HEK293 (cell line): ENCODE data around the gene AKAP6.

Experiments
- CTCF ChIA-PET: fragments of 350-600 bp; formaldehyde crosslinking; extraction: SDS; loops from one replicate; lab custom pipeline; 2021; ENCODE audit warnings: antibody characterized with exemption; lab: Yijun Ruan, JAX
- POLR2A ChIA-PET: fragments of 300-600 bp; formaldehyde crosslinking; extraction: SDS; loops from one replicate; lab custom pipeline; 2020; ENCODE audit warnings: antibody characterized with exemption, inconsistent platforms; lab: Yijun Ruan, JAX
- H3K27ac ChIP-seq: fragments of 200-500 bp; sonication (Bioruptor generic); 2 replicates; pipeline ENCODE4 v1.5.1; 2014; ENCODE audit warnings: low read depth, low read length, control low read depth, inconsistent platforms; ENCODE audit errors: extremely low read depth
- H3K36me3 ChIP-seq, 2 experiments: fragments of 200-500 bp in 1 of 2; sonication (Bioruptor generic) in 1 of 2; 1 replicate in 1 of 2; 2 replicates in 1 of 2; pipeline ENCODE4 v1.5.1; 2014 to 2017; ENCODE audit warnings: inconsistent platforms in 2 of 2, low read length in 2 of 2; ENCODE audit not compliant: control insufficient read depth in 2 of 2, insufficient read depth in 1 of 2
- H3K4me1 ChIP-seq: fragments of 200-500 bp; sonication (Bioruptor generic); 2 replicates; pipeline ENCODE4 v1.5.1; 2014; ENCODE audit warnings: mild to moderate bottlenecking, low read length, inconsistent platforms; ENCODE audit not compliant: control insufficient read depth, insufficient read depth
- H3K4me3 ChIP-seq: 2 replicates; pipeline ENCODE4 v1.5.1; 2011; ENCODE audit warnings: low read depth, mild to moderate bottlenecking, control low read depth, low read length, moderate library complexity
- H3K9me3 ChIP-seq: fragments of 200-500 bp; sonication (Bioruptor generic); 2 replicates; pipeline ENCODE4 v1.5.1; 2014; ENCODE audit warnings: low read depth, low read length, inconsistent platforms; ENCODE audit not compliant: control insufficient read depth, insufficient read depth
- MEIS1 ChIP-seq: sonication (generic); formaldehyde crosslinking; IDR thresholded peaks from 2 replicates; pipeline ENCODE4 v1.8.1; 2022; ENCODE audit warnings: missing genetic modification reagents, mild to moderate bottlenecking, borderline replicate concordance
- SALL2 ChIP-seq: fragments of 450-650 bp; formaldehyde crosslinking; IDR thresholded peaks from 2 replicates; pipeline ENCODE4 v1.5.0; 2017; ENCODE audit warnings: missing biosample characterization, mild to moderate bottlenecking, missing genetic modification characterization, borderline replicate concordance
- ZBTB7A ChIP-seq: fragments of 450-650 bp; formaldehyde crosslinking; IDR thresholded peaks from 2 replicates; pipeline ENCODE4 v1.5.1; 2016; ENCODE audit warnings: low read depth, missing biosample characterization, missing genetic modification characterization
- ZFP41 ChIP-seq: fragments of 450-650 bp; formaldehyde crosslinking; IDR thresholded peaks from 2 replicates; pipeline ENCODE4 v1.5.1; 2016; ENCODE audit warnings: missing biosample characterization, missing genetic modification characterization, borderline replicate concordance
- ZIC2 ChIP-seq: fragments of 450-650 bp; formaldehyde crosslinking; IDR thresholded peaks from 2 replicates; pipeline ENCODE4 v1.5.1; 2016; ENCODE audit warnings: missing biosample characterization, missing genetic modification characterization
- ZNF114 ChIP-seq: fragments of 450-650 bp; formaldehyde crosslinking; IDR thresholded peaks from 2 replicates; pipeline ENCODE4 v1.5.0; 2017; ENCODE audit warnings: missing biosample characterization, missing genetic modification characterization
- ZNF140 ChIP-seq: fragments of 450-650 bp; formaldehyde crosslinking; IDR thresholded peaks from 2 replicates; pipeline ENCODE4 v1.5.1; 2016; ENCODE audit warnings: missing biosample characterization, missing genetic modification characterization
- ZNF223 ChIP-seq: fragments of 450-650 bp; formaldehyde crosslinking; IDR thresholded peaks from 2 replicates; pipeline ENCODE4 v1.5.1; 2016; ENCODE audit warnings: missing biosample characterization, missing genetic modification characterization
- ZNF580 ChIP-seq: fragments of 450-650 bp; formaldehyde crosslinking; IDR thresholded peaks from 2 replicates; pipeline ENCODE4 v1.5.1; 2016; ENCODE audit warnings: missing biosample characterization, missing genetic modification characterization
- ZNF624 ChIP-seq: fragments of 450-650 bp; formaldehyde crosslinking; IDR thresholded peaks from 2 replicates; pipeline ENCODE4 v1.5.1; 2017; ENCODE audit warnings: missing biosample characterization, missing genetic modification characterization
- ZNF677 ChIP-seq: fragments of 450-650 bp; IDR thresholded peaks from 2 replicates; pipeline ENCODE4 v1.5.0; 2018; ENCODE audit warnings: missing biosample characterization, mild to moderate bottlenecking, missing genetic modification characterization, moderate library complexity
- ZNF701 ChIP-seq: fragments of 450-650 bp; formaldehyde crosslinking; IDR thresholded peaks from 2 replicates; pipeline ENCODE4 v1.5.1; 2016; ENCODE audit warnings: missing biosample characterization, missing genetic modification characterization
- ZNF707 ChIP-seq: fragments of 450-650 bp; formaldehyde crosslinking; IDR thresholded peaks from 2 replicates; pipeline ENCODE4 v1.5.1; 2016; ENCODE audit warnings: missing biosample characterization, missing genetic modification characterization
- ZNF76 ChIP-seq: fragments of 450-650 bp; formaldehyde crosslinking; IDR thresholded peaks from 2 replicates; pipeline ENCODE4; 2016; ENCODE audit warnings: low read depth, missing biosample characterization, missing genetic modification characterization, borderline replicate concordance
- ZSCAN4 ChIP-seq: fragments of 450-650 bp; formaldehyde crosslinking; IDR thresholded peaks from 2 replicates; pipeline ENCODE4 v1.5.1; 2017; ENCODE audit warnings: missing biosample characterization, missing genetic modification characterization
- TF ChIP-seq, protein P1 (sequence below): fragments of 450-650 bp; formaldehyde crosslinking; IDR thresholded peaks from 2 replicates; pipeline ENCODE4 v1.5.1; 2016; ENCODE audit warnings: missing biosample characterization, missing genetic modification characterization
- TF ChIP-seq, protein P2 (sequence below): fragments of 450-650 bp; formaldehyde crosslinking; IDR thresholded peaks from 2 replicates; pipeline ENCODE4 v1.5.1; 2017; ENCODE audit warnings: missing biosample characterization, missing genetic modification characterization
- TF ChIP-seq, protein P3 (sequence below): sonication (generic); formaldehyde crosslinking; IDR thresholded peaks from 2 replicates; pipeline ENCODE4 v1.8.1; 2022; ENCODE audit warnings: mild to moderate bottlenecking, moderate library complexity, missing genetic modification reagents
- TF ChIP-seq, protein P4 (sequence below): fragments of 450-650 bp; formaldehyde crosslinking; IDR thresholded peaks from 2 replicates; pipeline ENCODE4 v1.5.1; 2016; ENCODE audit warnings: missing biosample characterization, missing genetic modification characterization

The AKAP6 gene

DNA sequence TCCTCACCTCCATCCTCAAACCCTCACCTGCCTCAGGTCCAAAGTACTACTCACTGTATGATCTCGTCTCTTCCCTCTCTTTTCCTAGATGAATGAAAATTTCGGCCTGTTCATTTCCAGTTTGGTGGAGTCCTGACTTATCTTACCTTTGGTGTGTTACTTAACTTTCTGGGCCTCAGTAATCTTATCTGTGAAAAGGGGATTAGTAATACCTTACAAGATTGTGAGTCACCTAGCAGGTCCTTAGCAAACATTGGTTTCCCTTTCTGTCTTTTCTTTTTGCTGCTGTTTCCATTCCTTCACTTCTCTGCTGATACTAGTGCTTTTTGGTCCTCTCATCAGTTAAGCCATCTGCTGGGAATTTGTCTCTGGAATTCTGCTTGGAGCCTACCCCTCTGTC lies 52.8 kb downstream of the AKAP6 start:
- no peak overlapping the region for H3K27ac ChIP-seq
- H3K4me3 ChIP-seq: no peak overlapping the region
- TF ChIP-seq, protein P1, sequence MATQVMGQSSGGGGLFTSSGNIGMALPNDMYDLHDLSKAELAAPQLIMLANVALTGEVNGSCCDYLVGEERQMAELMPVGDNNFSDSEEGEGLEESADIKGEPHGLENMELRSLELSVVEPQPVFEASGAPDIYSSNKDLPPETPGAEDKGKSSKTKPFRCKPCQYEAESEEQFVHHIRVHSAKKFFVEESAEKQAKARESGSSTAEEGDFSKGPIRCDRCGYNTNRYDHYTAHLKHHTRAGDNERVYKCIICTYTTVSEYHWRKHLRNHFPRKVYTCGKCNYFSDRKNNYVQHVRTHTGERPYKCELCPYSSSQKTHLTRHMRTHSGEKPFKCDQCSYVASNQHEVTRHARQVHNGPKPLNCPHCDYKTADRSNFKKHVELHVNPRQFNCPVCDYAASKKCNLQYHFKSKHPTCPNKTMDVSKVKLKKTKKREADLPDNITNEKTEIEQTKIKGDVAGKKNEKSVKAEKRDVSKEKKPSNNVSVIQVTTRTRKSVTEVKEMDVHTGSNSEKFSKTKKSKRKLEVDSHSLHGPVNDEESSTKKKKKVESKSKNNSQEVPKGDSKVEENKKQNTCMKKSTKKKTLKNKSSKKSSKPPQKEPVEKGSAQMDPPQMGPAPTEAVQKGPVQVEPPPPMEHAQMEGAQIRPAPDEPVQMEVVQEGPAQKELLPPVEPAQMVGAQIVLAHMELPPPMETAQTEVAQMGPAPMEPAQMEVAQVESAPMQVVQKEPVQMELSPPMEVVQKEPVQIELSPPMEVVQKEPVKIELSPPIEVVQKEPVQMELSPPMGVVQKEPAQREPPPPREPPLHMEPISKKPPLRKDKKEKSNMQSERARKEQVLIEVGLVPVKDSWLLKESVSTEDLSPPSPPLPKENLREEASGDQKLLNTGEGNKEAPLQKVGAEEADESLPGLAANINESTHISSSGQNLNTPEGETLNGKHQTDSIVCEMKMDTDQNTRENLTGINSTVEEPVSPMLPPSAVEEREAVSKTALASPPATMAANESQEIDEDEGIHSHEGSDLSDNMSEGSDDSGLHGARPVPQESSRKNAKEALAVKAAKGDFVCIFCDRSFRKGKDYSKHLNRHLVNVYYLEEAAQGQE (tag by site-specific recombination): no peak
- TF ChIP-seq ZNF114 (no peak), ZBTB7A (tag by site-specific recombination) (no peak), ZNF76 (tag by site-specific recombination) (no peak), MEIS1 (CRISPR knock-in tag) (no peak), ZNF223 (no peak), SALL2 (tag by site-specific recombination) (no peak), ZIC2 (tag by site-specific recombination) (no peak), ZNF624 (tag by site-specific recombination) (no peak), ZNF707 (tag by site-specific recombination) (no peak), ZNF677 (no peak), ZNF580 (tag by site-specific recombination) (no peak), ZFP41 (tag by site-specific recombination) (no peak), ZNF701 (tag by site-specific recombination) (no peak), ZNF140 (tag by site-specific recombination) (no peak), ZSCAN4 (tag by site-specific recombination) (no peak)
- TF ChIP-seq, protein P2, sequence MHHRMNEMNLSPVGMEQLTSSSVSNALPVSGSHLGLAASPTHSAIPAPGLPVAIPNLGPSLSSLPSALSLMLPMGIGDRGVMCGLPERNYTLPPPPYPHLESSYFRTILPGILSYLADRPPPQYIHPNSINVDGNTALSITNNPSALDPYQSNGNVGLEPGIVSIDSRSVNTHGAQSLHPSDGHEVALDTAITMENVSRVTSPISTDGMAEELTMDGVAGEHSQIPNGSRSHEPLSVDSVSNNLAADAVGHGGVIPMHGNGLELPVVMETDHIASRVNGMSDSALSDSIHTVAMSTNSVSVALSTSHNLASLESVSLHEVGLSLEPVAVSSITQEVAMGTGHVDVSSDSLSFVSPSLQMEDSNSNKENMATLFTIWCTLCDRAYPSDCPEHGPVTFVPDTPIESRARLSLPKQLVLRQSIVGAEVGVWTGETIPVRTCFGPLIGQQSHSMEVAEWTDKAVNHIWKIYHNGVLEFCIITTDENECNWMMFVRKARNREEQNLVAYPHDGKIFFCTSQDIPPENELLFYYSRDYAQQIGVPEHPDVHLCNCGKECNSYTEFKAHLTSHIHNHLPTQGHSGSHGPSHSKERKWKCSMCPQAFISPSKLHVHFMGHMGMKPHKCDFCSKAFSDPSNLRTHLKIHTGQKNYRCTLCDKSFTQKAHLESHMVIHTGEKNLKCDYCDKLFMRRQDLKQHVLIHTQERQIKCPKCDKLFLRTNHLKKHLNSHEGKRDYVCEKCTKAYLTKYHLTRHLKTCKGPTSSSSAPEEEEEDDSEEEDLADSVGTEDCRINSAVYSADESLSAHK (tag by site-specific recombination): no peak
- TF ChIP-seq, protein P3, sequence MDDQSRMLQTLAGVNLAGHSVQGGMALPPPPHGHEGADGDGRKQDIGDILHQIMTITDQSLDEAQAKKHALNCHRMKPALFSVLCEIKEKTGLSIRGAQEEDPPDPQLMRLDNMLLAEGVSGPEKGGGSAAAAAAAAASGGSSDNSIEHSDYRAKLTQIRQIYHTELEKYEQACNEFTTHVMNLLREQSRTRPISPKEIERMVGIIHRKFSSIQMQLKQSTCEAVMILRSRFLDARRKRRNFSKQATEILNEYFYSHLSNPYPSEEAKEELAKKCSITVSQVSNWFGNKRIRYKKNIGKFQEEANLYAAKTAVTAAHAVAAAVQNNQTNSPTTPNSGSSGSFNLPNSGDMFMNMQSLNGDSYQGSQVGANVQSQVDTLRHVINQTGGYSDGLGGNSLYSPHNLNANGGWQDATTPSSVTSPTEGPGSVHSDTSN (CRISPR knock-in tag): no peak
- TF ChIP-seq, protein P4, sequence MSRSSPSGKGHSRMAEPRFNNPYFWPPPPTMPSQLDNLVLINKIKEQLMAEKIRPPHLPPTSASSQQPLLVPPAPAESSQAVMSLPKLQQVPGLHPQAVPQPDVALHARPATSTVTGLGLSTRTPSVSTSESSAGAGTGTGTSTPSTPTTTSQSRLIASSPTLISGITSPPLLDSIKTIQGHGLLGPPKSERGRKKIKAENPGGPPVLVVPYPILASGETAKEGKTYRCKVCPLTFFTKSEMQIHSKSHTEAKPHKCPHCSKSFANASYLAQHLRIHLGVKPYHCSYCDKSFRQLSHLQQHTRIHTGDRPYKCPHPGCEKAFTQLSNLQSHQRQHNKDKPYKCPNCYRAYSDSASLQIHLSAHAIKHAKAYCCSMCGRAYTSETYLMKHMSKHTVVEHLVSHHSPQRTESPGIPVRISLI (tag by site-specific recombination): no peak
- H3K9me3 ChIP-seq: no peaks in the 10 kb centered on the region
- no peaks in the 10 kb centered on the region; the same call in 1 of the 2 replicates for H3K4me1 ChIP-seq
- ChIA-PET POLR2A (interaction anchor here (1.2 kb wide), 1 partner anchor 123 kb away, joined by 3 read pairs; no protein-coding TSS in a partner anchor), CTCF (interaction anchor here (0.6 to 1.7 kb wide), 6 partner anchors 9 to 309 kb away, joined by 3 to 21 read pairs (median 4); no protein-coding TSS in a partner anchor)
- H3K36me3 ChIP-seq: no peaks in the 10 kb centered on the region
